GM19351 (cell line): ENCODE results near the gene RPS19.

Experiments
- ATAC-seq: cut with Tn5 transposase; IDR thresholded peaks from one replicate; pipeline ENCODE4 v1.9.1; 2021; ENCODE audit warnings: mild to moderate bottlenecking, moderate library complexity; ENCODE audit not compliant: unreplicated experiment

Gene RPS19

GRCh38 chr19:41877916-41878905, 18.2 kb downstream of the RPS19 start:
- ATAC-seq, result no peak

- no peak for ATAC-seq
Measured at GRCh38 chr19:41879080-41879479, 19.0 kb downstream of the RPS19 start.

DNA sequence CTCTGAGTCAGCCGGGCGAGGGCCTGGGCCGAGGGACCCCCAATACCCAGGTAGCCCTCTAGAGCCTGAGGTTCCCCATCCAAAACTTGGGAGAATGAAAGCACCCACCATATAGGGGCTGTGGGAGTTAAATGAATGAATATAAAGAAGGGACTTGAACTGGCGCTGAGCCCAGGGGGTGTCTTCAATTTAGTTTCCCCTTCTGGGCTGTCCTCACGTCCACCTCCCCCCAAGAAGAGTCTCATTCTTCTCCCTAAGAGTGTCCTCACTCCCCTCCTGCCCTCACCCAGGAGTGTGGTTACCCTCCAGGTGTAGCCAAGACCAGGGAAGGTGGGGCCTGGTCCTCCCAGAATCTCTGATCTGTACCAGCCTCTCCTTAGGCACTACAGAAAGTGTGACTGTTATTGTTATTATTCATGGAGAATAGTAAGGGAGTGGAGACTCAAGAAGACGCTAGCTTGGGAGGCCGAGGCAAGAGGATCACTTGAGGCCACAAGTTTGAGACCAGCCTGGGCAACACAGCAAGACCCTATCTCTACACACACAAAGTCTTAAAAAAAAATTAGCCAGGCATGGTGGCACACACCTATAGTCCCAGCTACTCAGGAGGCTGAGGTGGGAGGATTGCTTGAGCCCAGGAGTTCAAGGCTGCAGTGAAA, 19.7 kb downstream of the RPS19 start:
- ATAC-seq, result no peak

DNA sequence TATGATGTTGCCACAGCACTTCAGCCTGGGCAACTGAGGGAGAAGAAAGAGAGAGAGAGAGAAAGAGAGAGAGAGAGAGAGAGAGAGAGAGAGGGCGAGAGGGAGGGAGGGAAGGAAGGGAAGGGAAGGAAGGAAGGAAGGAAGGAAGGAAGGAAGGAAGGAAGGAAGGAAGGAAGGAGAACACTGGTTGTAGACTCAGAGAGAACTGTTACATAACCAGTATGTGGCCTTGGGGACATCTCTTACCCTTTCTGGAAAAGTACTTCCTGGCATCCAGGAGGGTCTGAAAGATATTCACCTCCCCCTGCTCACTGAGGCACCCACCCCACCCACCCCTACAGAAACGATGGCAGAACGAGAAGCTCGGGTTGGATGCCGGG, 20.3 kb downstream of the RPS19 start:
- no peak for ATAC-seq

- no peak for ATAC-seq
Measured at GRCh38 chr19:41882568-41883462, 22.8 kb downstream of the RPS19 start, which contains the start of gene ARHGEF1. ARHGEF1 (plus strand) TSS chr19:41883184; CDS start chr19:41888083, 4,899 bp downstream.

GRCh38 chr19:41883463-41883820, 23.4 kb downstream of the RPS19 start:
- ATAC-seq, result no peak

DNA sequence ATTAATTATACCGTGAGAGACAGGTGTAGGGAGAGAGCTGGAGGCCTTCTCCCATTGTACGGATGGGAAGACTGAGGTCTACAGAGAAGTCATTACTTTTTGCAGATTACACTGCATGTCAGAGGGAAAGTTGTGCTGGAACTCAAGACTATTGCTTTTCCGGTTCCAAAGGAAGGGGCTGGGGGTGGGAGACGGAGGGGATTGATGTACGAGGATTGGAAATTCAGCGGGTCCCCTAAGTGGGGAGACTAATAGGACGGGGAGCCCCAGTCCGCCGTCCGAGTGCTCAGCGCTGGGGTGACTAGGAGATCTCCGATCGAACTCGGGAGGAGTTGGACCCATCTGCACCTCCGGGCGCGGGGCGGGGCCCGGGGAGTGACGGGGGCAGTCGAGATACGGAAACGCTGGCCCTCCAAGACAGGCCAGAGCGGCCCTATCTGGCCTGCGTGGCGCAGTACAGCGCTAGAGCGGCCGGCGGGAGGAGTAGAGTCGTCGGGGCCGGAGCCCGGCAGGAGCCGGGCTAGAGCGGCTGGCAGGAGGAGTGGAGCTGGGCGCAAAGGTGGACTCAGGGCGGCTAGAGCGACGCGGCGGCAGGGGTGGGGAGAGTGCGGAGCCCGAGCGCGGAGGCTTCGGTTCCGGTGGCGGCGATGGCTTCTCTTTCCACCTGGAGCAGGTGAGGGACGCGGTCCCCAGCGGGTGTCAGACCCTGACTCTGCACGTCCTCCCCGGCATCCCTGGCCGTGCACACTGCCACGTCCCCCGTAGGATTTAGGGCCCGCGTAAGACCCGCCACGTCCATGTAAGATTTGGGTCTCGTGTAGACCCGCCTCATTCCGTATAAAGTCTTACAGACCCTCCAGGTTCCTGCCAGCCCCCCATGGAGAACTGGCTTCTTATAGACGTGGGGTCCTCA, 24.0 kb downstream of the RPS19 start:
- ATAC-seq, result peak; percentile 85

DNA sequence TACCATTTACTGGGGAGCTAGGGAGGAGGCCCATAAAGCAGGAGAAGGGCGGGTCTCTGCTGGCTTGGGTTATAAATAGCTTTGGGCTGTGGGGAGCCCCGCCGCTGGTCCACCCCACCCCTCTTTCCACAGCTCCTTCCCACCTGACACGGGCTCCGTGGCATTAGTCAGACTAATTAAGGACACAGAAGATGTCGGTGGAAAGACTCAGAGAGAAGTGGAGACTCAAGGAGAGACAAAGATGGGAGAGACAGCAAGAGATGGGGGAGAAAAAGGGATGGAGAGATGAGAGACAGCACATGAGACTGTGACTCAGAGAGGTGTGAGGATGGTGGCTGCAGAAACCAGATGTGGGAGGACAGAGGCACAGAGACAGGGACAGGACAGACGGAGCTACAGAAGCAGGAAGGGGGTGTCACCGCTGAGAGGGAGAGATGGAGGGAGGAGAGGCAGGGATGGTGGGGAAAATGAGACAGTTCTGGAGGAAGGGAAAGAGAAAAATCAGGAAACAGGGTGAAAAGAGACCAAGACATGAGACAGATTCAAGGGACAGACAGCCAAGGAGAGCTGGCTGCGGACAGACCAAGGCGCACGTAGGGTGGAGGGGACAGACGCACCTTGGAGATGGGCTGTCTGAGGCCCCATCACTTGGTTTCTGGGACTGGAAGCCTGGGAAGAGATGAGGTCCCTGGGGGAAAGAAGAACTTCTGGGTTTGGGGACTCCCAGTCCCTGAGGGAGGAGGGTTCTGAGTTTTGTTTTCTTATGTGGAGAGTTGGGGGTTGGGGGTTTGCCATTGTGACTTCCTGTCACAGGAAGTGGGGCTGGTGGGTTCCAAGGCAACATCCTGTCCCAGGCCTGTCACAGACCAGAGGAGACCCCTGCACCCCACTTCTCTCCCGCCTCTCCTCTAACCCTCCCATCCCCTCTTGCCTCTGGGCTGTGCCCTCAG, 27.0 kb downstream of the RPS19 start:
- ATAC-seq, result no peak

DNA sequence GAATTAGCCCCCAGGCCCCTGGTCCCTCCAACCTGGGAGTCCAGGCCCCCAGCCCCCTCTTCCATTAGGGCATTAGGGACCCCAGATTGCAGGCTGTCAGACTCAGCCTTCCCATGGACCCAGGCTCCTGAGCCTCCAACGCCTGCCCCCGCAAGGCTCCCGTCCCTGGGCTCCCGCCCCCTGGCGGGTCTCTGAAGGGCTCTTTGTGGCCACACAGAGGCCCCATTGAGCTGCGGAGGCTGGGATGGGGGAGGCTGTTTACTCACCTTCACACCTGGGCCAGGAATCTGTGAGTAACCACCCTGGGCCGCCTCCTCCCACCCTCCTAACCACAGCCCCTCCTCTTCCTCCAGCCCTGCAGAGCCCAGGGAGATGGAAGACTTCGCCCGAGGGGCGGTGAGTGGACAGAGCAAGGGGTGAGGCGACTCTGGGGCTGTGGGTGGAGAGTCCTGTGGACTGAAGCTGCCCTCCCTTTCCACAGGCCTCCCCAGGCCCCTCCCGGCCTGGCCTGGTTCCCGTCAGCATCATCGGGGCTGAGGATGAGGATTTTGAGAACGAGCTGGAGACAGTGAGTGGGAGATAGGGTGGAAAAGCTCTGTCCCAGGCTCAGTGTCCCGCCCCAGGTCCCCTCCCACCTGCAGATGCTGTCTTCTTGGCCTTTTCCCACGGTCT, 27.8 kb downstream of the RPS19 start:
- no peak for ATAC-seq

DNA sequence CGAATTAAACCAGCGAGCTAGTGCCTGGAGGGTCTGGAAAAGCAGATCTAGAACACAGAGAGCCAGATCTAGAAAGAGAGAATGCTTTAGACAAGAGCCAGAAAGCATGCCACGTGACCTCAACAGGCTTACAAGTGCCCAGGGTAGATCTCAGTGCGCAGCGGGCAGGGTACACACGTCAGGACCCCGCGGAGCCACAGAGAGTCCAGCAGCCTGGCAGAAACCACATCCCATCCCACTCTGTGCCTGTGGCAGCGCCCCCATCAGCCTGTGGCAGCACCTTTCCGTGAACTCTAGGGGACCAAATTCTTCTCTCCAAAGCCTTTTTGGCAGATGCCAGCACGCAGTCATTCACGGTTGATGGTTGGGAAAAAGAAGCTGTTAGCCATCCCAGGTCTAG, 28.9 kb downstream of the RPS19 start:
- no peak for ATAC-seq

DNA sequence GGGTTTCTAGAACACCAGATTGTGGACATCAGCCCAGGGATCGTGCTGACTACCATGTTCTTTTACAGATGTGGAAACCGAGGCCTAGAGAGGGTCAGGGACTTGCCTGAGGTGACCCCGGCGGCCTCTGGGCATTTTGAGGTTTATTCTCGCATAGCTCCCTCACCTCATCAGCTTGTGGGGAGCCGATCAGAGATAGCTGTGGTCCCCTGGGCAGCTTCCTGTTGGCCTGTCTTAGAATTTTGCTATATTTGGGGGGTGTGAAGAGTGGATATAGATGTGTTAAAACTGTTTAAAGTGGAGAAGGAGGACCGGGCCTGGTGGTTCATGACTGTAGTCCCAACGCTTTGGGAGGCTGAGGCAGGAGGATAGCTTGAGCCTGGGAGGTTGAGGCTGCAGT, 29.8 kb downstream of the RPS19 start:
- no peak for ATAC-seq

GRCh38 chr19:41890936-41891335, 30.9 kb downstream of the RPS19 start:
- no peak for ATAC-seq

DNA sequence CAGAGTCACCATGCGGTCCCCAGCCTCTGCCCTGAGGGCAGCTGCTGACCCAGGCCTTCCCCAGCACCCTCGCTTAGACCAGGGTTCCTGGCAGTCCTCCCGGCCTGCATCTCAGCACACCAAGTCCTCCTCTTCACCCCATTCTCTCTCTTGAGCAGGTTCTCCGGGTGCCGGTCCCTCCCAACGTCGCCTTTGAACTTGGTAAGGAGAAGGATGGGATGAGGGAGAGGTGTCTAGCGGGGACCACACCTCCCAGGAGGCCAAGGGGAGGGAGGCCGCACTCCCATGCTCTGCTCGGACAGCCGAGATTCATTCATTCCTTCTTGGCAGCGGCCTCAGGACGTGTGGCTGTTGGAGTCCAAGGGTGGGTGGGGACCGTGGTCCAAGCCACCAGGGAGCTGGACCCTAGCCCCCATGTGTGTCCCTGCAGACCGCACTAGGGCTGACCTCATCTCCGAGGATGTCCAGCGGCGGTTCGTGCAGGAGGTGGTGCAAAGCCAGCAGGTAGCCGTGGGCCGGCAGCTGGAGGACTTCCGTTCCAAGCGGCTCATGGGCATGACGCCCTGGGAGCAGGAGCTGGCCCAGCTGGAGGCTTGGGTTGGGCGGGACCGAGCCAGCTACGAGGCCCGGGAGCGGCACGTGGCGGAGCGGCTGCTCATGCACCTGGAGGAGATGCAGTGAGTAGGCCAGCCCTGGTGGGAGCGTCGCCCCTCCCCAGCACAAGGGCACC, 32.3 kb downstream of the RPS19 start:
- no peak for ATAC-seq

- no peak for ATAC-seq
Measured at GRCh38 chr19:41893899-41894298, 33.8 kb downstream of the RPS19 start.

DNA sequence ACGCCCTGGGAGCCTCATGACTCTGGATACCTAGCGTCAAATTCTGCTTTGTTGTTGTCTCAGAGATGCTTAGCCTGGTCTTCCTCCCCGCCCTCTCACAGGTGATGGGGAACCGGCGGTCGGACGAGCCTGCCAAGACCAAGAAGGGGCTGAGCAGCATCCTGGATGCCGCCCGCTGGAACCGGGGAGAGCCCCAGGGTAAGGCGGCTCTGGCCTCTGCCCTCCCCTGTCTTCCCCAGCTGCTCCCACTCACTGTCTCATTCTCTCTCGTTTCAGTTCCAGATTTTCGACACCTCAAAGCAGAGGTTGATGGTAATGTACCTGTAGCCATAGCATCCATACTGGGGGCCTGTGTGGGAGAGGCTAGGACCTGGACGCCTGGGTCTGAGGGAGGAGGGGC, 34.3 kb downstream of the RPS19 start:
- no peak for ATAC-seq

GRCh38 chr19:41895745-41896580, 35.9 kb downstream of the RPS19 start:
- ATAC-seq, result no peak

- no peak for ATAC-seq
Measured at GRCh38 chr19:41896581-41896942, 36.5 kb downstream of the RPS19 start.
